Activated naive CD4-positive, alpha-beta T cell treated with anti-CD3 and anti-CD28 coated beads, Interleukin-2, amount 10 ng/mL, durations not matched to agents 7 days and 5 days (primary cell): ENCODE measurements around the gene KRT10.
A peak's percentile ranks its signal among the peaks of the same experiment; 100 is the strongest.
"Not testable (repeated sequence)": the region's sequence is repeated elsewhere in the genome, so short reads cannot be mapped to it uniquely, and the experiment has no call there.

Experiments used
- CTCF ChIA-PET: fragments of 350-600 bp; sonication (Branson Sonifier 250); formaldehyde crosslinking; loops from one replicate; lab custom pipeline; 2021; ENCODE audit warnings: antibody characterized with exemption; lab: Charles Lee
- DNase-seq: peaks from one replicate; pipeline ENCODE4 v3.0.0-alpha.2; 2020
- H3K27ac Mint-ChIP-seq: one replicate; pipeline ENCODE4 v1.8.0; 2021; ENCODE audit warnings: mild to moderate bottlenecking, moderate library complexity, mixed read lengths
- H3K27me3 Mint-ChIP-seq: one replicate; pipeline ENCODE4 v1.8.0; 2021; ENCODE audit warnings: mild to moderate bottlenecking, mixed read lengths
- H3K36me3 Mint-ChIP-seq: one replicate; pipeline ENCODE4 v1.8.0; 2021; ENCODE audit warnings: mixed read lengths
- H3K4me1 Mint-ChIP-seq: one replicate; pipeline ENCODE4 v1.8.0; 2021; ENCODE audit warnings: mixed read lengths
- H3K4me3 Mint-ChIP-seq: one replicate; pipeline ENCODE4 v1.8.0; 2021; ENCODE audit warnings: mild to moderate bottlenecking, moderate library complexity, mixed read lengths
- H3K9me3 Mint-ChIP-seq: one replicate; pipeline ENCODE4 v1.8.0; 2021; ENCODE audit warnings: mixed read lengths

Gene KRT10

GRCh38 chr17:40824015-40824832 lies 1.8 kb upstream of the KRT10 start:
- CTCF ChIA-PET, result no interaction called here
- Mint-ChIP-seq H3K9me3 (no peaks in the 10 kb centered on the region), H3K27ac (no peak overlapping the region), H3K27me3 (peaks cover 9% of the 10 kb centered on the region), H3K4me3 (no peak overlapping the region), H3K36me3 (peaks cover 6% of the 10 kb centered on the region), H3K4me1 (peaks cover 26% of the 10 kb centered on the region)
- no peak for DNase-seq

- Mint-ChIP-seq H3K27ac (no peak overlapping the region), H3K4me3 (no peak overlapping the region), H3K9me3 (no peaks in the 10 kb centered on the region), H3K27me3 (peaks cover 9% of the 10 kb centered on the region), H3K36me3 (peaks cover 26% of the 10 kb centered on the region), H3K4me1 (peaks cover 33% of the 10 kb centered on the region)
- DNase-seq, result no peak
- CTCF ChIA-PET, result interaction anchor here (0.8 kb wide), 1 partner anchor 38 kb away, joined by 3 read pairs; no protein-coding TSS in a partner anchor
These were observed 878 bp downstream of the KRT10 start for GRCh38 chr17:40821536-40821935.

GRCh38 chr17:40820228-40820838 lies 2.1 kb downstream of the KRT10 start:
- DNase-seq, result no peak

GRCh38 chr17:40819528-40820125 lies 2.8 kb downstream of the KRT10 start:
- Mint-ChIP-seq H3K27me3 (peaks cover 9% of the 10 kb centered on the region), H3K4me3 (peak overlapping the region; percentile 82)
- CTCF ChIA-PET, result no interaction called here

More at GRCh38 chr17:40820228-40820838, 2.1 kb downstream of the KRT10 start:
- peak overlapping the region; percentile 19 for H3K4me3 Mint-ChIP-seq
- H3K4me1 Mint-ChIP-seq, result peaks cover 33% of the 10 kb centered on the region
- CTCF ChIA-PET, result no interaction called here
- H3K9me3 Mint-ChIP-seq, result no peaks in the 10 kb centered on the region
- H3K36me3 Mint-ChIP-seq, result peaks cover 28% of the 10 kb centered on the region
- H3K27me3 Mint-ChIP-seq, result peaks cover 9% of the 10 kb centered on the region
- H3K27ac Mint-ChIP-seq, result no peak overlapping the region

GRCh38 chr17:40818733-40819527 lies 3.5 kb downstream of the KRT10 start:
- H3K36me3 Mint-ChIP-seq, result peaks cover 28% of the 10 kb centered on the region
- CTCF ChIA-PET, result interaction anchor here (0.7 to 1.2 kb wide), 4 partner anchors 10 to 847 kb away, joined by 3 to 4 read pairs (median 4); no protein-coding TSS in a partner anchor

More at GRCh38 chr17:40819528-40820125, 2.8 kb downstream of the KRT10 start:
- H3K36me3 Mint-ChIP-seq, result peaks cover 28% of the 10 kb centered on the region
- peaks cover 1% of the 10 kb centered on the region for H3K9me3 Mint-ChIP-seq
- DNase-seq, result no peak
- H3K27ac Mint-ChIP-seq, result peak overlapping the region; percentile 78
- peaks cover 33% of the 10 kb centered on the region for H3K4me1 Mint-ChIP-seq

GRCh38 chr17:40818343-40818732 lies 4.1 kb downstream of the KRT10 start:
- peaks cover 3% of the 10 kb centered on the region for H3K9me3 Mint-ChIP-seq
- no peak for DNase-seq
- CTCF ChIA-PET, result interaction anchor here (0.7 to 1.2 kb wide), 4 partner anchors 9 to 847 kb away, joined by 3 to 4 read pairs (median 4); no protein-coding TSS in a partner anchor
- peaks cover 15% of the 10 kb centered on the region for H3K27me3 Mint-ChIP-seq
- peak overlapping the region; percentile 82 for H3K4me3 Mint-ChIP-seq
- peaks cover 29% of the 10 kb centered on the region for H3K4me1 Mint-ChIP-seq
- H3K27ac Mint-ChIP-seq, result peak overlapping the region; percentile 96
- peaks cover 28% of the 10 kb centered on the region for H3K36me3 Mint-ChIP-seq

More at GRCh38 chr17:40818733-40819527, 3.5 kb downstream of the KRT10 start:
- peaks cover 14% of the 10 kb centered on the region for H3K27me3 Mint-ChIP-seq
- peaks cover 3% of the 10 kb centered on the region for H3K9me3 Mint-ChIP-seq
- peaks cover 29% of the 10 kb centered on the region for H3K4me1 Mint-ChIP-seq
- DNase-seq, result peak; percentile 86
- peak overlapping the region; percentile 96 for H3K27ac Mint-ChIP-seq
- H3K4me3 Mint-ChIP-seq, result peak overlapping the region; percentile 82

GRCh38 chr17:40817103-40817682 lies 5.2 kb downstream of the KRT10 start:
- H3K36me3 Mint-ChIP-seq, result peaks cover 28% of the 10 kb centered on the region
- no peak for DNase-seq
- H3K4me3 Mint-ChIP-seq, result peak overlapping the region; percentile 67
- peaks cover 23% of the 10 kb centered on the region for H3K27me3 Mint-ChIP-seq
- H3K4me1 Mint-ChIP-seq, result peaks cover 29% of the 10 kb centered on the region
- peak overlapping the region; percentile 30 for H3K27ac Mint-ChIP-seq
- H3K9me3 Mint-ChIP-seq, result peaks cover 3% of the 10 kb centered on the region
- CTCF ChIA-PET, result interaction anchor here (0.7 to 1.6 kb wide), 2 partner anchors 13 to 732 kb away, joined by 3 read pairs; no protein-coding TSS in a partner anchor

GRCh38 chr17:40816569-40816968 lies 5.8 kb downstream of the KRT10 start:
- Mint-ChIP-seq H3K9me3 (peaks cover 3% of the 10 kb centered on the region), H3K36me3 (peaks cover 27% of the 10 kb centered on the region), H3K27ac (no peak overlapping the region), H3K27me3 (peaks cover 25% of the 10 kb centered on the region), H3K4me3 (peak overlapping the region; percentile 34), H3K4me1 (peaks cover 29% of the 10 kb centered on the region)
- CTCF ChIA-PET, result interaction anchor here (0.7 to 1.6 kb wide), 3 partner anchors 13 to 837 kb away, joined by 3 to 5 read pairs (median 3); no protein-coding TSS in a partner anchor
- no peak for DNase-seq

GRCh38 chr17:40815381-40815780 lies 7.0 kb downstream of the KRT10 start:
- H3K27me3 Mint-ChIP-seq, result peaks cover 30% of the 10 kb centered on the region
- H3K36me3 Mint-ChIP-seq, result peaks cover 24% of the 10 kb centered on the region
- no peak overlapping the region for H3K27ac Mint-ChIP-seq
- peaks cover 3% of the 10 kb centered on the region for H3K9me3 Mint-ChIP-seq
- H3K4me3 Mint-ChIP-seq, result no peak overlapping the region
- DNase-seq, result no peak
- H3K4me1 Mint-ChIP-seq, result peaks cover 26% of the 10 kb centered on the region
- CTCF ChIA-PET, result interaction anchor here (0.8 kb wide), 1 partner anchor 733 kb away, joined by 3 read pairs; no protein-coding TSS in a partner anchor

GRCh38 chr17:40814657-40815056 lies 7.8 kb downstream of the KRT10 start:
- CTCF ChIA-PET, H3K4me3 Mint-ChIP-seq, H3K27ac Mint-ChIP-seq, DNase-seq, H3K9me3 Mint-ChIP-seq: not testable (repeated sequence)
- peaks cover 33% of the 10 kb centered on the region for H3K27me3 Mint-ChIP-seq
- H3K36me3 Mint-ChIP-seq, result peaks cover 22% of the 10 kb centered on the region
- H3K4me1 Mint-ChIP-seq, result peaks cover 19% of the 10 kb centered on the region

- DNase-seq, result no peak
- H3K36me3 Mint-ChIP-seq, result peaks cover 22% of the 10 kb centered on the region
- H3K4me1 Mint-ChIP-seq, result peaks cover 14% of the 10 kb centered on the region
- no peak overlapping the region for H3K4me3 Mint-ChIP-seq
- CTCF ChIA-PET, result no interaction called here
- H3K27ac Mint-ChIP-seq, result no peak overlapping the region
- H3K9me3 Mint-ChIP-seq, result peaks cover 3% of the 10 kb centered on the region
- H3K27me3 Mint-ChIP-seq, result peaks cover 33% of the 10 kb centered on the region
These were observed 8.6 kb downstream of the KRT10 start for GRCh38 chr17:40813804-40814203.

- Mint-ChIP-seq H3K4me3 (no peak overlapping the region), H3K27ac (no peak overlapping the region), H3K9me3 (peaks cover 3% of the 10 kb centered on the region), H3K4me1 (peaks cover 7% of the 10 kb centered on the region), H3K27me3 (peaks cover 39% of the 10 kb centered on the region), H3K36me3 (peaks cover 13% of the 10 kb centered on the region)
- CTCF ChIA-PET, result interaction anchor here (0.8 kb wide), 1 partner anchor 10 kb away, joined by 3 read pairs; no protein-coding TSS in a partner anchor
- no peak for DNase-seq
These were observed 9.8 kb downstream of the KRT10 start for GRCh38 chr17:40812639-40813038.

GRCh38 chr17:40810494-40810893 lies 11.9 kb downstream of the KRT10 start:
- H3K27ac Mint-ChIP-seq, result no peak overlapping the region

More at GRCh38 chr17:40810494-40810893, 11.9 kb downstream of the KRT10 start:
- Mint-ChIP-seq H3K4me3 (no peak overlapping the region), H3K9me3 (peaks cover 3% of the 10 kb centered on the region), H3K36me3 (no peaks in the 10 kb centered on the region), H3K4me1 (no peaks in the 10 kb centered on the region), H3K27me3 (peaks cover 57% of the 10 kb centered on the region)
- CTCF ChIA-PET, result no interaction called here
- DNase-seq, result no peak
